Hepatocyte (in vitro differentiated cells): ENCODE data around the gene UBE2D4. TPM values are rescaled to one million over a fixed set of nuclear protein-coding genes. Genes with fewer than 3 reads are reported as not detected.

Source experiments
- DNase-seq: peaks from one replicate; pipeline ENCODE4 v3.0.0-alpha.2; 2016; ENCODE audit warnings: low spot score
- H2AFZ ChIP-seq: fragments of 200-600 bp; sonication (generic); 2 replicates; pipeline ENCODE4 v1.6.0; 2016; ENCODE audit warnings: antibody characterized with exemption, mild to moderate bottlenecking
- H3K27ac ChIP-seq: fragments of 200-600 bp; sonication (generic); 2 replicates; pipeline ENCODE4 v1.5.1; 2016; ENCODE audit warnings: mild to moderate bottlenecking
- H3K27me3 ChIP-seq: fragments of 200-600 bp; sonication (generic); 2 replicates; pipeline ENCODE4 v1.6.1; 2016
- H3K36me3 ChIP-seq: fragments of 200-600 bp; sonication (generic); replicated peaks from 2 replicates; pipeline ENCODE4 v1.5.1; 2016; ENCODE audit warnings: low read depth; ENCODE audit not compliant: insufficient read depth
- H3K4me1 ChIP-seq: fragments of 200-600 bp; sonication (generic); 2 replicates; pipeline ENCODE4 v1.5.1; 2016; ENCODE audit warnings: mild to moderate bottlenecking, moderate library complexity; ENCODE audit not compliant: insufficient read depth
- H3K4me2 ChIP-seq: fragments of 200-600 bp; sonication (generic); 2 replicates; pipeline ENCODE4 v1.6.0; 2016
- H3K4me3 ChIP-seq: fragments of 200-600 bp; sonication (generic); 2 replicates; pipeline ENCODE4 v1.5.1; 2016; ENCODE audit warnings: mild to moderate bottlenecking
- H3K79me2 ChIP-seq: fragments of 200-600 bp; sonication (generic); 2 replicates; pipeline ENCODE4 v1.6.0; 2017; ENCODE audit warnings: mild to moderate bottlenecking
- H3K9me2 ChIP-seq: fragments of 200-600 bp; sonication (generic); replicated peaks from 2 replicates; pipeline ENCODE4 v1.6.0; 2017; ENCODE audit warnings: mild to moderate bottlenecking; ENCODE audit not compliant: insufficient read depth
- H3K9me3 ChIP-seq: fragments of 200-600 bp; sonication (generic); 2 replicates; pipeline ENCODE4 v1.5.1; 2016; ENCODE audit warnings: low read depth, mild to moderate bottlenecking
- H4K20me1 ChIP-seq: fragments of 200-600 bp; sonication (generic); 2 replicates; pipeline ENCODE4 v1.6.0; 2016; ENCODE audit warnings: mild to moderate bottlenecking; ENCODE audit not compliant: insufficient read depth, poor library complexity, severe bottlenecking
- CTCF ChIP-seq: fragments of 200-600 bp; sonication (generic); IDR thresholded peaks from 2 replicates; pipeline ENCODE4 v1.5.1; 2016; ENCODE audit warnings: antibody characterized with exemption, mild to moderate bottlenecking; ENCODE audit not compliant: poor library complexity
- EZH2 ChIP-seq: fragments of 200-600 bp; sonication (generic); IDR thresholded peaks from 2 replicates; pipeline ENCODE4 v1.6.1; 2016; ENCODE audit warnings: antibody characterized with exemption, mild to moderate bottlenecking, borderline replicate concordance
- EZH2phosphoT487 ChIP-seq: fragments of 200-600 bp; sonication (generic); IDR thresholded peaks from one replicate; pipeline ENCODE4 v1.6.1; 2018; ENCODE audit warnings: antibody characterized with exemption, mild to moderate bottlenecking, low read depth, moderate library complexity; ENCODE audit not compliant: unreplicated experiment, severe bottlenecking
- WGBS: methylation state at CpG from one replicate; pipeline ENCODE4 v1.1.6; 2016; ENCODE audit warnings: low lambda C conversion rate; ENCODE audit errors: missing lambda C conversion rate; 5-methylcytosine and 5-hydroxymethylcytosine counted together
- polyA plus RNA-seq: library from polyadenylated mRNA; unstranded; fragments of >200 nt; fragmentation: Nextera tagmentation; extraction: Ambion mirVana; gene quantifications from 2 replicates; pipeline ENCODE4 v1.2.1, GENCODE V29; 2016
- total RNA-seq: library from RNA; depleted of rRNA; stranded (reverse); fragments of >200 nt; gene quantifications from 2 replicates; pipeline ENCODE4 v1.2.3, GENCODE V29; 2014

UBE2D4 gene
- total and polyA plus RNA-seq, 2 experiments from 2014 or later, result 16.7 to 22.7 TPM

- Histone ChIP-seq H3K4me1 (no peaks in the 10 kb centered on the region), H3K27me3 (no peaks in the 10 kb centered on the region), H3K9me2 (no peaks in the 10 kb centered on the region), H3K9me3 (no peaks in the 10 kb centered on the region), H3K79me2 (no peaks in the 10 kb centered on the region), H3K4me3 (no peak overlapping the region), H4K20me1 (no peaks in the 10 kb centered on the region), H3K4me2 (no peak overlapping the region), H3K27ac (no peak overlapping the region), H2AFZ (no peak overlapping the region), H3K36me3 (no peaks in the 10 kb centered on the region)
- WGBS, result 94% methylated on average over 5 of the region's 5 CpGs
- DNase-seq, result no peak
- TF ChIP-seq EZH2phosphoT487 (no peak), CTCF (no peak), EZH2 (no peak)
Observed at GRCh38 chr7:43878867-43879266, 47.4 kb upstream of the UBE2D4 start.

GRCh38 chr7:43879477-43879876, 46.8 kb upstream of the UBE2D4 start:
- Histone ChIP-seq H4K20me1 (no peaks in the 10 kb centered on the region), H3K4me3 (no peak overlapping the region), H3K36me3 (no peaks in the 10 kb centered on the region), H3K27me3 (no peaks in the 10 kb centered on the region), H3K4me2 (no peak overlapping the region), H3K79me2 (no peaks in the 10 kb centered on the region), H3K9me2 (no peaks in the 10 kb centered on the region), H3K9me3 (no peaks in the 10 kb centered on the region), H3K4me1 (no peaks in the 10 kb centered on the region), H3K27ac (no peak overlapping the region), H2AFZ (no peak overlapping the region)
- DNase-seq, result no peak
- WGBS, result 89% methylated on average over 2 of the region's 2 CpGs
- no peak for TF ChIP-seq CTCF
- no peak for TF ChIP-seq EZH2phosphoT487
- TF ChIP-seq EZH2, result no peak

GRCh38 chr7:43880596-43880995, 45.6 kb upstream of the UBE2D4 start:
- Histone ChIP-seq H3K36me3 (no peaks in the 10 kb centered on the region), H3K27ac (no peak overlapping the region)

More at GRCh38 chr7:43880596-43880995, 45.6 kb upstream of the UBE2D4 start:
- no peak overlapping the region for H3K4me3 ChIP-seq
- no peak overlapping the region for H2AFZ ChIP-seq
- H3K4me2 ChIP-seq, result no peak overlapping the region
- H3K27me3 ChIP-seq, result no peaks in the 10 kb centered on the region
- no peaks in the 10 kb centered on the region for H4K20me1 ChIP-seq
- H3K9me3 ChIP-seq, result no peaks in the 10 kb centered on the region
- no peaks in the 10 kb centered on the region for H3K4me1 ChIP-seq
- no peak for TF ChIP-seq CTCF
- TF ChIP-seq EZH2phosphoT487, result no peak
- no peak for TF ChIP-seq EZH2
- no peak for DNase-seq
- peaks cover 2% of the 10 kb centered on the region for H3K79me2 ChIP-seq
- 82% methylated on average over 5 of the region's 5 CpGs for WGBS
- H3K9me2 ChIP-seq, result no peaks in the 10 kb centered on the region
